HUES6 (cell line): Measurements from ENCODE around the gene SOWAHB.
A peak's percentile ranks its signal among the peaks of the same experiment; 100 is the strongest.

Experiments used
- H3K27ac ChIP-seq: 2 replicates; pipeline ENCODE4 v1.7.0; 2013; ENCODE audit warnings: low read depth, mild to moderate bottlenecking, low read length, inconsistent platforms
- H3K27me3 ChIP-seq: 2 replicates; pipeline ENCODE4 v1.6.1; 2013; ENCODE audit warnings: low read length; ENCODE audit not compliant: control insufficient read depth, insufficient read depth
- H3K36me3 ChIP-seq: 2 replicates; pipeline ENCODE4 v1.6.1; 2013; ENCODE audit warnings: low read length; ENCODE audit not compliant: control insufficient read depth, insufficient read depth
- H3K4me1 ChIP-seq: 2 replicates; pipeline ENCODE4 v1.6.1; 2013; ENCODE audit warnings: low read length; ENCODE audit not compliant: control insufficient read depth, insufficient read depth
- H3K4me3 ChIP-seq: 2 replicates; pipeline ENCODE4 v1.5.1; 2013; ENCODE audit warnings: low read depth, low read length
- H3K9ac ChIP-seq: one replicate; pipeline ENCODE4 v1.6.1; 2013; ENCODE audit warnings: mild to moderate bottlenecking, low read length
- H3K9me3 ChIP-seq: 2 replicates; pipeline ENCODE4 v1.6.1; 2013; ENCODE audit warnings: low read depth, low read length; ENCODE audit not compliant: control insufficient read depth, insufficient read depth

Gene SOWAHB

DNA sequence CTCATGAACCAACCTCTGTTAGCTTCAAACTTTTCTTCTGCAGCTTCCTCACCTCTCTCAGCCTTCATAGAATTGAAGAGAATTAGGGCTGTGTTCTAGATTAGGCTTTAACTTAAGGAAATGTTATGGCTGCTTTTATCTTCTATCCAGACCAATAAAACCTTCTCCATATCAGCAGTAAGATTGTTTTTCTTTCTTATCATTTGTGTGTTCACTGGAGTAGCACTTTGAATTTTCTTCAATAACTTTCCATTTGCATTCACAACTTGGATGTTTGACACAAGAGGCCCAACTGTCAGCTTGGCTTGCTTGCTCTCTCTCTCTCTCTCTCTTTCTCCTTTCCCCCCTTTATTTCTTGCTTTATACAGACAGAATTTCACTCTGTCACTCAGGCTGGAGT lies 22.8 kb upstream of the SOWAHB start:
- peaks cover 1% of the 10 kb centered on the region; the same call in 1 of the 2 replicates for H3K9me3 ChIP-seq
- H3K4me3 ChIP-seq, result no peak overlapping the region
- H3K27ac ChIP-seq, result no peak overlapping the region

GRCh38 chr4:76909711-76910110 lies 11.8 kb upstream of the SOWAHB start:
- Histone ChIP-seq H3K9ac (no peak overlapping the region), H3K4me3 (no peak overlapping the region), H3K36me3 (no peaks in the 10 kb centered on the region), H3K27me3 (no peaks in the 10 kb centered on the region), H3K9me3 (peaks cover 11% of the 10 kb centered on the region), H3K27ac (no peak overlapping the region), H3K4me1 (no peaks in the 10 kb centered on the region)

More for the DNA sequence above, 22.8 kb upstream of the SOWAHB start:
- Histone ChIP-seq H3K36me3 (no peaks in the 10 kb centered on the region), H3K4me1 (0 out of 2 replicates have a peak, but pooled peaks cover 2% of the 10 kb centered on the region), H3K9ac (no peak overlapping the region), H3K27me3 (no peaks in the 10 kb centered on the region)

- H3K4me1 ChIP-seq, result 0 out of 2 replicates have a peak, but pooled peaks cover 3% of the 10 kb centered on the region
- H3K9ac ChIP-seq, result no peak overlapping the region
- H3K27me3 ChIP-seq, result peaks cover 7% of the 10 kb centered on the region; the same call in 1 of the 2 replicates
- H3K27ac ChIP-seq, result no peak overlapping the region
- peaks cover 16% of the 10 kb centered on the region for H3K9me3 ChIP-seq
- H3K4me3 ChIP-seq, result no peak overlapping the region
- no peaks in the 10 kb centered on the region for H3K36me3 ChIP-seq
Measured at GRCh38 chr4:76905521-76905920, 7.6 kb upstream of the SOWAHB start.

DNA sequence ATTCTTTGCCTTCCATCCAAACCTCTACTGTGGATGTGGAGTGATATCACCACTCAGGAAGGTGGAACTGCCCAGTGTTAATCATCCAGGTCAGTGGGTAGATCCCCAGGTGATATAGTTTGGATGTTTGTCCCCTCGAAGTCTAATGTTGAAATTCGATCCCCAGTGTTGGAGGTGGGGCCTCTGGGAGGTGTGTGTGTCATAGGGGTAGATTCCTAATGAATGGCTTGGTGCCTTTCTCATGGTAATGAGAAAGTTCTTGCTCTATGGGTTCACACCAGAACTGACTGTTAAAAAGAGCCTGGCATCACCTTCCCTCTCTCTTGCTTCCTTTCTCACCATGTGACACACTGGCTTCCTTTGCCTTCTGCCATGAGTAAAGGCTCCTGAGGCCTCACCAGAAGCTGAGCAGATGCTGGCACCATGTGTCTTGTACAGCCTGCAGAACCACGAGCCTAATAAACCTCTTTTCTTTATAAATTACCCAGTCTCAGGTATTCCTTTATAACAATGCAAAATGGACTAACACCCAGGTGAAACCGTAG lies 6.8 kb upstream of the SOWAHB start:
- Histone ChIP-seq H3K27ac (no peak overlapping the region), H3K4me1 (0 out of 2 replicates have a peak, but pooled peaks cover 3% of the 10 kb centered on the region), H3K4me3 (no peak overlapping the region), H3K36me3 (no peaks in the 10 kb centered on the region), H3K9me3 (peaks cover 16% of the 10 kb centered on the region), H3K27me3 (peaks cover 14% of the 10 kb centered on the region), H3K9ac (no peak overlapping the region)

GRCh38 chr4:76902233-76902890 lies 4.4 kb upstream of the SOWAHB start:
- H3K4me3 ChIP-seq, result no peak overlapping the region
- H3K27me3 ChIP-seq, result peaks cover 37% of the 10 kb centered on the region
- H3K36me3 ChIP-seq, result no peaks in the 10 kb centered on the region
- H3K9me3 ChIP-seq, result peaks cover 16% of the 10 kb centered on the region
- H3K27ac ChIP-seq, result no peak overlapping the region
- H3K4me1 ChIP-seq, result 0 out of 2 replicates have a peak, but pooled peaks cover 7% of the 10 kb centered on the region
- no peak overlapping the region for H3K9ac ChIP-seq

GRCh38 chr4:76898949-76899645 lies 1.2 kb upstream of the SOWAHB start:
- no peak overlapping the region for H3K9ac ChIP-seq
- H3K4me3 ChIP-seq, result peak overlapping the region; percentile 78; the same call in 1 of the 2 replicates
- H3K27me3 ChIP-seq, result peaks cover 70% of the 10 kb centered on the region
- no peak overlapping the region for H3K27ac ChIP-seq
- H3K9me3 ChIP-seq, result no peaks in the 10 kb centered on the region
- H3K36me3 ChIP-seq, result no peaks in the 10 kb centered on the region
- H3K4me1 ChIP-seq, result 0 out of 2 replicates have a peak, but pooled peaks cover 4% of the 10 kb centered on the region

DNA sequence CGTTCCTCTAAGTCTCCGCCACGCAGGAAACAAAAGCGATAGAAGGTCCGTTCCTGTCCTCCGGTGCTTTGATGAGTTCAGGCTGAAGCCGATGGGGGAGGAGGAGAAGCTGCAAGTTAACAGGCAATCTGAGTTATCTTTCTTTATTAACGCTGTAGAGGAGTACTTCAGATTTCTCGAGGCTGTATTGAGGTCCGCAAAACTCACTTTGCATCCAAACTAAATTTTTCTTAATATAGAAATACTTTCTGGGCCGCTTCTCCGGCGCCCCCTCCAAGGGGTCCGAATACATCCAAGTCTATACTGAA lies 395 bp upstream of the SOWAHB start:
- Histone ChIP-seq H3K9me3 (no peaks in the 10 kb centered on the region), H3K9ac (no peak overlapping the region), H3K27me3 (peaks cover 71% of the 10 kb centered on the region), H3K4me3 (peak overlapping the region; percentile 78), H3K4me1 (0 out of 2 replicates have a peak, but pooled peaks cover 4% of the 10 kb centered on the region), H3K36me3 (no peaks in the 10 kb centered on the region), H3K27ac (no peak overlapping the region)

GRCh38 chr4:76896614-76897535 lies 1.1 kb downstream of the SOWAHB start:
- peak overlapping the region; percentile 78 for H3K4me3 ChIP-seq

GRCh38 chr4:76896048-76896447 lies 1.9 kb downstream of the SOWAHB start:
- H3K4me3 ChIP-seq, result no peak overlapping the region
- H3K27me3 ChIP-seq, result peaks cover 86% of the 10 kb centered on the region
- 0 out of 2 replicates have a peak, but pooled peaks cover 4% of the 10 kb centered on the region for H3K4me1 ChIP-seq
- H3K36me3 ChIP-seq, result no peaks in the 10 kb centered on the region
- no peaks in the 10 kb centered on the region for H3K9me3 ChIP-seq
- no peak overlapping the region for H3K27ac ChIP-seq
- H3K9ac ChIP-seq, result no peak overlapping the region

More at GRCh38 chr4:76896614-76897535, 1.1 kb downstream of the SOWAHB start:
- peak overlapping the region; percentile 37 for H3K9ac ChIP-seq
- H3K27me3 ChIP-seq, result peaks cover 83% of the 10 kb centered on the region
- no peak overlapping the region for H3K27ac ChIP-seq
- H3K9me3 ChIP-seq, result no peaks in the 10 kb centered on the region
- H3K36me3 ChIP-seq, result no peaks in the 10 kb centered on the region
- H3K4me1 ChIP-seq, result 0 out of 2 replicates have a peak, but pooled peaks cover 4% of the 10 kb centered on the region

DNA sequence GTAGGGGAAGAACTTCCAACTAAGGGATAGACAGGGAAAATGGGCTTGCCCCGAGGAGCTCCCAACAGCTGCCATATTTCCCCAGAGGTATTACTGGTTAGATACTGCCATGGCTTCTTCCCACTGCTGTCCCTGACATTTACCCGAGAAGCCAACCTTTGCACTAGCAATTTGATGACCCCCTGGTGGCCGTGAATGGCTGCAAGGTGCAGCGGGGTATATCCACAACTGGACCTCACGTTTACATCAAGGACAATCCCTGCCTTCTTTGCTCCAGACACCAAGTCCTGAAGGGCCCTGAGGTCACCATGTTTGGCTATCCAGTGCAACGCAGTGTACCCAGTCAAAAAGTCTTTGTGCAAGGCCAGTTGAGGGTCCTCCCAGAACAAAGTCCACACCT lies 2.3 kb downstream of the SOWAHB start:
- H3K27me3 ChIP-seq, result peaks cover 90% of the 10 kb centered on the region
- no peak overlapping the region for H3K4me3 ChIP-seq
- H3K9ac ChIP-seq, result no peak overlapping the region
- no peaks in the 10 kb centered on the region for H3K9me3 ChIP-seq
- H3K36me3 ChIP-seq, result no peaks in the 10 kb centered on the region
- no peak overlapping the region for H3K27ac ChIP-seq
- 0 out of 2 replicates have a peak, but pooled peaks cover 4% of the 10 kb centered on the region for H3K4me1 ChIP-seq
